RWPE2 (cell line): ENCODE results near the gene EPG5.

ENCODE experiments used
- ATAC-seq: fragments of 200-7000 bp; cut with Tn5 transposase; 3 replicates; pipeline ENCODE4 v1.9.1; 2021; ENCODE audit warnings: low read depth
- DNase-seq: peaks from one replicate; pipeline ENCODE4 v3.0.0-alpha.2; 2020; ENCODE audit warnings: low spot score
- H3K27ac ChIP-seq: fragments of 450-650 bp; 2 replicates; pipeline ENCODE4 v1.5.1; 2017; ENCODE audit warnings: mild to moderate bottlenecking; ENCODE audit not compliant: poor library complexity, severe bottlenecking
- H3K27me3 ChIP-seq: fragments of 250-450 bp; sonication (Bioruptor Pico); 2 replicates; pipeline ENCODE4 v1.5.1; 2021; ENCODE audit warnings: mild to moderate bottlenecking, moderate library complexity; ENCODE audit not compliant: insufficient read depth, poor library complexity, severe bottlenecking
- H3K36me3 ChIP-seq: fragments of 250-450 bp; sonication (Bioruptor Pico); 2 replicates; pipeline ENCODE4 v1.5.1; 2020; ENCODE audit warnings: low read depth, mild to moderate bottlenecking, moderate library complexity
- H3K4me1 ChIP-seq: fragments of 250-450 bp; sonication (Bioruptor Pico); 2 replicates; pipeline ENCODE4 v1.5.1; 2021; ENCODE audit warnings: mild to moderate bottlenecking, moderate library complexity; ENCODE audit not compliant: insufficient read depth, poor library complexity, severe bottlenecking
- H3K4me3 ChIP-seq: fragments of 250-450 bp; sonication (Bioruptor Pico); 2 replicates; pipeline ENCODE4 v1.5.1; 2021; ENCODE audit warnings: mild to moderate bottlenecking, moderate library complexity; ENCODE audit not compliant: severe bottlenecking
- H3K9me3 ChIP-seq: fragments of 250-450 bp; sonication (Bioruptor Pico); 2 replicates; pipeline ENCODE4 v1.5.1; 2021; ENCODE audit warnings: mild to moderate bottlenecking, moderate library complexity; ENCODE audit not compliant: severe bottlenecking
- TF ChIP-seq, protein P1 (sequence below): fragments of 450-650 bp; IDR thresholded peaks from one replicate; pipeline ENCODE4 v1.5.1; 2017; ENCODE audit warnings: mild to moderate bottlenecking, moderate library complexity; ENCODE audit not compliant: poor library complexity, severe bottlenecking

The EPG5 gene

DNA sequence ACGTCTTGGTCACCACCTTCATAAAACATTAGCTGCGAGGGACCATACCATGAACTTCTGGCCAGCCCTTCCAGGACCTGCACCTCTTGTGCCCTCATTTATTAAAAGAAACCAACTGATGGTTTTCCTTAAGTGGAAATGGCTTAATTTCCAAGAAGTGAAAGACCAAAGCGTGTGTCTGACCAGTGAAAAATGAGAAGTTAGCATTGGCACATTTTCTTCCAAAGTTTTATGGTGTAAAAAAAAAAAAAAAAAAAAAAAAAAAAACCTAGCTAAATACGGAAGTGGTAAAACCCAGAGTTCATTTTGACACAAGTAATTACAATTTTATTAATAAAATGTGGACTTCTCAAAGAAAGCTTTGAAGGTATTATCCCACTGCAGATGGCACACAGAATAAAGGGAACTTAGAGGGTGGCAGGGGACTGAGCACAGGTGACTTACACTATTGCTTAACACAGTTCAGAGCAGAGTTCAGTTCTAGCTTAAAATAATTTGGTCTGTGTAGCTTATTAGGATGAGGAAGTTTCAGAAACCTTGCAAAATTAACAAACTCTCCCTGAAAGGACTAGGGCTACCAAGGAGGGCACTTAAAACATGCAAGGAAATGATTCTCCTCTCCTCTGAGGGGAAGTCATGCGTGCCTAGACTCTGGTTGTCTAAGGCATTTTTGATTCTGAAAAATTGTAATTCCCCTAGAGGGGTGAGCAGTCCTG is 42.2 kb upstream of the EPG5 start:
- ATAC-seq, result no peak
- Histone ChIP-seq H3K4me3 (no peak overlapping the region), H3K27ac (no peak overlapping the region), H3K9me3 (no peaks in the 10 kb centered on the region), H3K36me3 (peaks cover 20% of the 10 kb centered on the region), H3K27me3 (no peaks in the 10 kb centered on the region), H3K4me1 (no peaks in the 10 kb centered on the region)
- TF ChIP-seq, protein P1, sequence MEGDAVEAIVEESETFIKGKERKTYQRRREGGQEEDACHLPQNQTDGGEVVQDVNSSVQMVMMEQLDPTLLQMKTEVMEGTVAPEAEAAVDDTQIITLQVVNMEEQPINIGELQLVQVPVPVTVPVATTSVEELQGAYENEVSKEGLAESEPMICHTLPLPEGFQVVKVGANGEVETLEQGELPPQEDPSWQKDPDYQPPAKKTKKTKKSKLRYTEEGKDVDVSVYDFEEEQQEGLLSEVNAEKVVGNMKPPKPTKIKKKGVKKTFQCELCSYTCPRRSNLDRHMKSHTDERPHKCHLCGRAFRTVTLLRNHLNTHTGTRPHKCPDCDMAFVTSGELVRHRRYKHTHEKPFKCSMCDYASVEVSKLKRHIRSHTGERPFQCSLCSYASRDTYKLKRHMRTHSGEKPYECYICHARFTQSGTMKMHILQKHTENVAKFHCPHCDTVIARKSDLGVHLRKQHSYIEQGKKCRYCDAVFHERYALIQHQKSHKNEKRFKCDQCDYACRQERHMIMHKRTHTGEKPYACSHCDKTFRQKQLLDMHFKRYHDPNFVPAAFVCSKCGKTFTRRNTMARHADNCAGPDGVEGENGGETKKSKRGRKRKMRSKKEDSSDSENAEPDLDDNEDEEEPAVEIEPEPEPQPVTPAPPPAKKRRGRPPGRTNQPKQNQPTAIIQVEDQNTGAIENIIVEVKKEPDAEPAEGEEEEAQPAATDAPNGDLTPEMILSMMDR, result no peak
- DNase-seq, result no peak

DNA sequence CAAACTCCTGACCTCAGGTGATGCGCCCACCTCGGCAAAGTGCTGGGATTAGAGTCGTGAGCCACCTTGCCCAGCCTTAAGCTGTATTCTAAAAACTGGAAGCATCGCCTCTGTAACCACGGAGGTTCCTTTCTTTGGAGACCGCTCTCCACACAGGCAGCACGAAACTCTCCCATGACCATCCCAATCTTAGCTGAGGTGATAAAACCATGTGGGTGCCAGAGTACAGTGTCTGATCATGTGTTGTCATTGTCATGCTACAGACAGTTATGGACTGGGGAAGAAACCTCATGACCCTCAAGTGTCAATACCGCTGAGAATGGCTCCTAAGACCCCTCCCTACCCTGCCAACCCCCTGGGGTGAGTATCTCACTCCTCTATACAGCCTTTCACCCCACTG is 41.4 kb upstream of the EPG5 start:
- DNase-seq (no peak), ATAC-seq (no peak)
- TF ChIP-seq, protein P1, result no peak
- Histone ChIP-seq H3K27ac (no peak overlapping the region), H3K36me3 (peaks cover 20% of the 10 kb centered on the region), H3K4me1 (no peaks in the 10 kb centered on the region), H3K27me3 (no peaks in the 10 kb centered on the region), H3K9me3 (no peaks in the 10 kb centered on the region), H3K4me3 (no peak overlapping the region)

DNA sequence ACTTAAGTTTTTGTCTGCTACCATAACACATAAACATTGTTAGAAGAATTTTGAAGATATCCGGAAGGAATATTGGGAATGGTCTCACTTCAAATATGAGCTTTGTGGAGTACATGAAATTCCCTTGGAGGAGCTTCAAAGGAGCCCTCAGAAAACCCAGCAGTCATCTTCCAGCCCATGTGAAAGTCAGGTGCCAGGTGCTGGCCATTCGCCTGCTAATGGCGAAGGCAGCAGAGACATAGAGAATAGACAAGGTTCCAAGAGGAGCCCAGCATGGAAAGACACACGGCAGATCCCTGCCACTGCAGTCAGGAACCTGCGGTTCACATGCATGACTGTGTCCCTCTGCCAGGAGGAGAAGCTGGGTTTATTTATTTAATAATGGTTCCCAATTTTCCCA is 40.0 kb upstream of the EPG5 start:
- no peaks in the 10 kb centered on the region for H3K27me3 ChIP-seq
- TF ChIP-seq, protein P1, result no peak
- ATAC-seq (no peak), DNase-seq (no peak)
- H3K9me3 ChIP-seq, result peaks cover under 1% of the 10 kb centered on the region
- peaks cover 24% of the 10 kb centered on the region for H3K36me3 ChIP-seq
- H3K4me3 ChIP-seq, result no peak overlapping the region
- H3K4me1 ChIP-seq, result no peaks in the 10 kb centered on the region
- H3K27ac ChIP-seq, result no peak overlapping the region

DNA sequence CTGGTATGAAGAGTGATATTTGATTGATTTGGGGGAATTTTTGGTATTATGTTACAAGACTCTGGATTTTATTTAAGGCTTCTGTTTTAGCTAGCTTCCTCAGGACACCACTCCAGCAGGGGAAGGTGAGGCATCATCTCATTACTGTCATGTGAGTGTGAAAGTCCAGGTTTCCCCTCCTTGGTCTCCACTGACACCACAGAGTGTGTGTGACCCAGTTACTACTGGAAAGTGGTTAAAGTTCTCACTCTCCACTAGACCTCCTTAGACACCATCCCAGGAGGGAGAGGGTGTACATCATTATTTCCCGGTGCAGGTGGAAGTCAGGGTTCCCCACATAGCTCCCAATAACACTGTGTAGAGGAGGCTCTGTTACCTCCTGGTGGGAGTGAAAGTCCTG is 35.8 kb upstream of the EPG5 start:
- DNase-seq (no peak), ATAC-seq (no peak)
- Histone ChIP-seq H3K27me3 (no peaks in the 10 kb centered on the region), H3K4me1 (no peaks in the 10 kb centered on the region), H3K27ac (no peak overlapping the region), H3K4me3 (no peak overlapping the region), H3K36me3 (peaks cover 17% of the 10 kb centered on the region; the same call in 1 of the 2 replicates), H3K9me3 (peaks cover 4% of the 10 kb centered on the region)
- TF ChIP-seq, protein P1, result no peak

DNA sequence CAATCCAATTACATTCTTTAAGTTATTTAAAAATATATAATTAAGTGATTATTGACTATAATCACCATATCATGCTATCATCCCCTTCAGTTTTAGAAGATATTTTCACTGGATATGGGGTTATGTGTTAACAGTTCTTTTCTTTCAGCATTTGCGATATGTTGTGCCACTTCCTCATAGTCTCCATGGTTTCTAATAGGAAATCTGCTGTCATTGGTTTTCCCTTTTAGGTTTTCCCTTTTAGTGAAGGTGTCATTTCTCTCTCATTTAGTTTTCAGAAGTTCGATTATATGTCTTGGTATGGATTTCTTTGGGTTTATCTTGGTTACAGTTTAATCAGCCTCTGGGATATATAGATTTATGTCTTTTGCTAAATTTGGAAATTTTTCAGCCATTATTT is 34.8 kb upstream of the EPG5 start:
- H3K4me1 ChIP-seq, result no peaks in the 10 kb centered on the region
- H3K27ac ChIP-seq, result no peak overlapping the region
- H3K36me3 ChIP-seq, result peaks cover 17% of the 10 kb centered on the region; the same call in 1 of the 2 replicates
- peaks cover 4% of the 10 kb centered on the region for H3K9me3 ChIP-seq
- TF ChIP-seq, protein P1, result no peak
- no peak overlapping the region for H3K4me3 ChIP-seq
- ATAC-seq (no peak), DNase-seq (no peak)
- no peaks in the 10 kb centered on the region for H3K27me3 ChIP-seq
